Esophagus squamous epithelium (tissue), 5 donors: ENCODE results near the gene MOB3B. TPM values are rescaled to one million over a fixed set of nuclear protein-coding genes. Genes with fewer than 3 reads are reported as not detected.
A peak's percentile ranks its signal among the peaks of the same experiment; 100 is the strongest.

Source experiments
- DNase-seq: peaks from one replicate; lab custom pipeline; 2025; lab: John Stamatoyannopoulos, UW
- H3K27ac ChIP-seq, 4 donors: fragments of 200-600 bp; sonication (generic); one replicate each; pipeline ENCODE4 v1.5.1; 2016 to 2019; ENCODE audit warnings: mild to moderate bottlenecking in 1 of 4
- H3K27me3 ChIP-seq, 4 donors: fragments of 200-600 bp; sonication (generic); 1 replicate in 3 of 4; 2 replicates in 1 of 4; pipeline versions ENCODE4 v1.5.1 to v1.6.0; 2017 to 2021; ENCODE audit warnings: antibody characterized with exemption in 1 of 4
- H3K36me3 ChIP-seq, 3 donors: fragments of 200-600 bp; sonication (generic); one replicate each; pipeline ENCODE4 v1.5.1; 2016 to 2019
- H3K4me1 ChIP-seq, 3 donors: fragments of 200-600 bp; sonication (generic); one replicate each; pipeline ENCODE4 v1.5.1; 2017 to 2019
- H3K4me3 ChIP-seq, 4 donors: fragments of 200-600 bp; sonication (generic); 1 replicate in 3 of 4; 2 replicates in 1 of 4; pipeline ENCODE4 v1.5.1; 2016 to 2019; ENCODE audit warnings: mild to moderate bottlenecking in 2 of 4, moderate library complexity in 1 of 4
- H3K9me3 ChIP-seq, 3 donors: fragments of 200-600 bp; sonication (generic); one replicate each; pipeline ENCODE4 v1.5.1; 2016 to 2019
- POLR2A ChIP-seq, 4 donors: fragments of 450-650 bp; IDR thresholded peaks; one replicate each; pipeline ENCODE4 v1.6.1; 2017; ENCODE audit warnings: antibody characterized with exemption in 4 of 4, mild to moderate bottlenecking in 4 of 4, moderate library complexity in 3 of 4
- WGBS, 2 donors: methylation state at CpG; one replicate each; pipeline ENCODE4 v1.1.5; 2018; 5-methylcytosine and 5-hydroxymethylcytosine counted together
- intact Hi-C: fragments of 100-400 bp; cut with DNase I; formaldehyde crosslinking; loops from one replicate; pipeline ENCODE4 v1.15.0; 2022
- total RNA-seq, 4 donors: library from RNA; depleted of rRNA; stranded (reverse); fragments of >200 nt; gene quantifications; one replicate each; pipeline ENCODE4 v1.1.0, GENCODE V29; 2016
- TF ChIP-seq, protein P1 (sequence below), 6 experiments: fragments of 450-650 bp in 4 of 6; fragments of 200-600 bp in 2 of 6; sonication (generic) in 2 of 6; IDR thresholded peaks; one replicate each; pipeline ENCODE4 v1.5.1; 2016 to 2019; ENCODE audit warnings: antibody characterized with exemption in 6 of 6, mild to moderate bottlenecking in 4 of 6, moderate library complexity in 4 of 6
- donor health status: DM: yes; HTN: yes; CAD: no.

The MOB3B gene
- total RNA-seq, 4 donors from 2014 or later, result 2.2 to 7.6 (median 5.2) TPM

DNA sequence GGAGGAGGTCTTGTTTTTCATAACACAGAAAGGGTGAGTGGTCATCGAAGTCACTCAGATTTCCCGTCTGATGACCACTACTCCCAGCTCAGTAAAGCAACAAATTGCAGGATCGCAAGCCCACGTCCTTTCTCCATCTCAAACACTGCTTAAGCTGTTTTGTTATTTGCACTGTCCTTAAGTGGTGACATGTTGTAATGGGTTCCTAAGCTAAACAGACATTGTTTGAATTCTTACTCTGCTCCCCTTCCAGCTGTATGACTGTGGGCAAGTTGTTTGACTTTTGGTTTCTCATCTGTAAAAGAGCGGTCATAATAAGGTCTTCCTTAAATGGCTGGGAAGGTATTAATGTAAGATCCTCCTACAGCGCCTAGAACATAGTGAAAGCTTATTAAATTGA is 169.9 kb downstream of the MOB3B start:
- Histone ChIP-seq H3K36me3 (peaks cover 0 to 10% (median 0%) of the 10 kb centered on the region in 3 donors), H3K27me3 (no peaks in the 10 kb centered on the region), H3K27ac (no peak overlapping the region), H3K4me1 (peaks cover 3 to 32% (median 10%) of the 10 kb centered on the region in 3 donors), H3K9me3 (no peaks in the 10 kb centered on the region), H3K4me3 (no peak overlapping the region)
- intact Hi-C loops, result no loop called here
- 93 to 94% methylated on average over 6 of the region's 6 CpGs for WGBS, 2 donors
- no peak for DNase-seq
- TF ChIP-seq, protein P1, sequence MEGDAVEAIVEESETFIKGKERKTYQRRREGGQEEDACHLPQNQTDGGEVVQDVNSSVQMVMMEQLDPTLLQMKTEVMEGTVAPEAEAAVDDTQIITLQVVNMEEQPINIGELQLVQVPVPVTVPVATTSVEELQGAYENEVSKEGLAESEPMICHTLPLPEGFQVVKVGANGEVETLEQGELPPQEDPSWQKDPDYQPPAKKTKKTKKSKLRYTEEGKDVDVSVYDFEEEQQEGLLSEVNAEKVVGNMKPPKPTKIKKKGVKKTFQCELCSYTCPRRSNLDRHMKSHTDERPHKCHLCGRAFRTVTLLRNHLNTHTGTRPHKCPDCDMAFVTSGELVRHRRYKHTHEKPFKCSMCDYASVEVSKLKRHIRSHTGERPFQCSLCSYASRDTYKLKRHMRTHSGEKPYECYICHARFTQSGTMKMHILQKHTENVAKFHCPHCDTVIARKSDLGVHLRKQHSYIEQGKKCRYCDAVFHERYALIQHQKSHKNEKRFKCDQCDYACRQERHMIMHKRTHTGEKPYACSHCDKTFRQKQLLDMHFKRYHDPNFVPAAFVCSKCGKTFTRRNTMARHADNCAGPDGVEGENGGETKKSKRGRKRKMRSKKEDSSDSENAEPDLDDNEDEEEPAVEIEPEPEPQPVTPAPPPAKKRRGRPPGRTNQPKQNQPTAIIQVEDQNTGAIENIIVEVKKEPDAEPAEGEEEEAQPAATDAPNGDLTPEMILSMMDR (IDR thresholded peaks at IDR 0.05), result no peak
- no peak for TF ChIP-seq POLR2A (IDR thresholded peaks at IDR 0.05)

DNA sequence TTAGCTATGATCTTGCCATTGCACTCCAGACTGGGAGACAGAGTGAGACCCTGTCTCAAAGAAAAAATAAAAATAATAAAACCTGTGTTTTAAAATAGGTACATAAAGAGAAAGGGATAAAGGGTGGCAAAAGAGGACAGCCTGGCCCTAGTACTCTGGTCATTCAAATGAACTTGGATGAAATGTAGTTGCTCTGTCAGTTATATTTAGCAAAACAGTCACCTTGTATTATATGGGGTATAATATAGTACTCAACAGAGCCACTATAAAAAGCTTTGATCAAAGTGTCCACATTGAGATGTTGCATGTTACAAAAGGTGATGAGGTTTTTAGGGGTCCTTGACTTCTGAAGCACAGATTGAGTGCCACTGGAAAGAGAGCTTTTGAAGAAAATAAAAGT is 171.6 kb downstream of the MOB3B start:
- TF ChIP-seq POLR2A (IDR thresholded peaks at IDR 0.05), result no peak
- TF ChIP-seq, protein P1 (IDR thresholded peaks at IDR 0.05), result no peak
- Histone ChIP-seq H3K27ac (no peak overlapping the region), H3K27me3 (no peaks in the 10 kb centered on the region), H3K4me3 (no peak overlapping the region), H3K9me3 (no peaks in the 10 kb centered on the region), H3K36me3 (peaks cover 0 to 10% (median 0%) of the 10 kb centered on the region in 3 donors), H3K4me1 (peaks cover 9 to 31% (median 15%) of the 10 kb centered on the region in 3 donors)
- intact Hi-C loops, result no loop called here
- no peak for DNase-seq

DNA sequence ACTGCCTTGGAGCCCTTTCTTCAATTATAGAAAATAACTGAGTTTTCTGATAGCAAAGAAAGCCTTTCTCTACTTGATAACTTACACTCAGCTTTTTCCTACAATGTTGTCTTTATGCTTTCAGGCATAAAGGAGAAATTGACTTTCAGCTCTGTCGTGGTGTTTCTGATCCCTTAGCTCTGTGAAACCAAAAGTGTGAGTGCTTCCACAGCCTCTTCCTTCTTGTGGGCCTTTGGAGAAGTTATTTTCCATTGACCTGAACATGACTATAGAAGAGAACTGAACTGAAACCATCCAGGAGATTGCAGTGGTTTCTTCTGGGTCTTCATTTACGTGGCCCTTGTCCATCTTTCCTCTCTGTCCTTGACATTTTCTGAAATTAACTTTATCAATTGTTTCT is 173.2 kb downstream of the MOB3B start:
- peaks cover 5 to 26% (median 7%) of the 10 kb centered on the region in 3 donors for H3K4me1 ChIP-seq
- H3K4me3 ChIP-seq, result no peak overlapping the region
- TF ChIP-seq, protein P1 (IDR thresholded peaks at IDR 0.05), result no peak
- DNase-seq, result no peak
- no peak overlapping the region for H3K27ac ChIP-seq
- 40 to 87% methylated on average over 2 of the region's 2 CpGs for WGBS, 2 donors
- peaks cover 0 to 10% (median 0%) of the 10 kb centered on the region in 3 donors for H3K36me3 ChIP-seq
- intact Hi-C loops, result no loop called here
- H3K9me3 ChIP-seq, result no peaks in the 10 kb centered on the region
- H3K27me3 ChIP-seq, result no peaks in the 10 kb centered on the region

DNA sequence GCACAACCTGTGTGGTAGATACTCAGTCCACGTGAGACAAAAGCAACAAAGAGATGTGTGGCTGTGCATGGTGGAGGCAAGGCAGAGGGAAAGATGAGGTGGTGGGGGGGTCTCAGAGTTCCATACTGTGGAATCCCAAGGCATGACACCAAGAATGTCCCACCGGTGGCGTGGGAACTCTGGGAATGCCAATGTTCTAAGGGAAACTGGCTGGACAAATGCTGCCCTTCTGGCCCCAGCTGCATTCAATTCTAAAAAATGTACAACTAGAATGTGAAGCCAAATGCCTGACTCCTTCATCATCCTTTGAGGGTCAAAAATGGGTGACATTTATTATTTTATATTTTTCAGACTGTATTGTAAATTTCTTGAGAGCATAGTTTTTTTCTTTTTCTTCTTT is 174.4 kb downstream of the MOB3B start:
- no peak for TF ChIP-seq POLR2A (IDR thresholded peaks at IDR 0.05)
- TF ChIP-seq, protein P1 (IDR thresholded peaks at IDR 0.05), result no peak
- Histone ChIP-seq H3K9me3 (no peaks in the 10 kb centered on the region), H3K27ac (peak overlapping the region in 2 of 4 donors; percentile 11 to 30), H3K4me1 (peaks cover 5 to 32% (median 7%) of the 10 kb centered on the region in 3 donors), H3K4me3 (no peak overlapping the region), H3K36me3 (peaks cover 0 to 10% (median 0%) of the 10 kb centered on the region in 3 donors), H3K27me3 (no peaks in the 10 kb centered on the region)
- WGBS, 2 donors, result 83 to 91% methylated on average over 3 of the region's 3 CpGs
- no peak for DNase-seq
- intact Hi-C loops, result no loop called here

DNA sequence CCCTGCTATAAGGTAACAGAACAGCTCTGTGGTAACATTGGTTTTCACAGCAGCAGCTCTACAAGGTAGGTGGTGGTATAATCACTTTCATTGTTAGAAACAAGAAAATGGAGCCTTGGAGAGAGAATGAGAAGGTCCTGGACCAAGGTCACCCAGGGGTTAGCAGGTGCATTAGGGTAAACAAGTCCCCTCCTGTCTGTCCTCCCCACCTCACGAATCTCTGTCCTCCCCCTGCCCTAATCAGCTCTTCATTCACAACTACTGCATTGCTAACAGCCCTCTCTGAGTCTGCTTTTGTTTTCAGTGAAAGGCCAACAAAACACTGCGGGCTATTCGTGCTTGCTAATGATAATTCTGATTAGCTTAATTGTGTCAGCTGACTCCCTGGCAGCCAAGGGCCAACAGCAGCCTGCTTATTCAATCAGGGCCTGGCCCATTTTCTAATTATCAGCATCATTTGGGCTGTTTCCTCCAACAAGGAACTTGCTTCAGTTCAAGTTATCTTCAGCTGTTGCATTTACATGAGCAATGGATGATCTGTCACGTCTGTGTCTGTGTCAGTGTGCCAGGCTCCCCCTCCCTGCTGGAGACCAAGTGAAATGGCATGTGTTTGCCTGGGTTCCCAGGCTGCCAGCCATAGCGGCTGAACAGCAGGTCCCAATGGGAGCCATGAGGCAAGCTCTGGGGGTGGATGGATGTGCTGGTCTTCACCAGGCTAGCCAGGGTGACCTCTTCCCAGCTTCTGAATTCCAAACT is 176.0 kb downstream of the MOB3B start:
- H3K9me3 ChIP-seq, result no peaks in the 10 kb centered on the region
- H3K4me1 ChIP-seq, result peaks cover 5 to 45% (median 15%) of the 10 kb centered on the region in 3 donors
- no peaks in the 10 kb centered on the region for H3K27me3 ChIP-seq
- no peak for DNase-seq
- H3K4me3 ChIP-seq, result no peak overlapping the region
- TF ChIP-seq POLR2A (IDR thresholded peaks at IDR 0.05), result no peak
- TF ChIP-seq, protein P1 (IDR thresholded peaks at IDR 0.05), result no peak
- H3K36me3 ChIP-seq, result peaks cover 0 to 7% (median 0%) of the 10 kb centered on the region in 3 donors
- intact Hi-C loops, result no loop called here
- 54 to 84% methylated on average over 4 of the region's 5 CpGs for WGBS, 2 donors
- H3K27ac ChIP-seq, result peak overlapping the region in 3 of 4 donors; percentile 15 to 30 (median 26)
